8988T (cell line): ENCODE measurements around the gene PPIF.
A peak's percentile ranks its signal among the peaks of the same experiment; 100 is the strongest.

Experiments
- DNase-seq: peaks from one replicate; pipeline ENCODE4 v3.0.0; 2011

The PPIF gene

GRCh38 chr10:79347226-79347893 lies at the start of gene PPIF:
TSS of gene PPIF (plus strand) at chr10:79347469. CDS start at chr10:79347549, 80 bp downstream.
- DNase-seq: peak; percentile 91

DNA sequence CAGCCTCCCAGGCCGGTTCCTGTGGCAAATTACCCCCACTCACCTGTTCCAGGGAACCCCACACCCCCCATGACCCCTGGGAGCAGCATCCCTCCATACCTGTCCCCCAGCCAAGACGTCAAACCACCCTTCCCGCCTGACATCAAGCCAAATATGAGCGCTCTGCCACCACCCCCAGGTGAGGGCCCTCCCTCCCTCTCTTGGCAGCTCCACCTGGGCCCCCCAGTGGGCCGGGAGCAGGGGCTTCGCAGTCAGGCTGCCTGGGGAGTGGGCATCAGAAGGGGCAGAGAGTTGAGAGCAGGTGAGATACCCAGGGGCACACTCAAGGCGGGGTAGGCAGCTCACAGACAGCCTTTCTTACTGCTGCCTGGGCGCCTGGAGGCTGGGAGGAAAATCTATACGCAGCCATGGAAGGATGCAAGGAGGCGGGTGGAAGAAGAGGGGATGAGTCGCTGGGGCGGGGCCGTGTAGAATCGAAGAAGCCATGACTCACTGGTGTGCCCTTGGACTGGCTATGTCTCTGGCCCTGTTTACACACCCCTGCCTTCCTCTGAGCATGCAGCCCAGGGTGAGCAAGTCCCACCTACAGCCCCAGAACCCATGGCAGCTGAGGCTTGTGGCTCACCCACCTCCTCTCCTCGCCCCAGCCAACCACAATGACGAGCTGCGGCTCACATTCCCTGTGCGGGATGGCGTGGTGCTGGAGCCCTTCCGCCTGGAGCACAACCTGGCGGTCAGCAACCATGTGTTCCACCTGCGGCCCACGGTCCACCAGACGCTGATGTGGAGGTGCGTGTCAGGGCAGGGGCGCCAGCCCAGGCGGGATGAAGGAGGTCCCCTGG lies 48.6 kb upstream of the PPIF start:
- DNase-seq: peak; percentile 93

DNA sequence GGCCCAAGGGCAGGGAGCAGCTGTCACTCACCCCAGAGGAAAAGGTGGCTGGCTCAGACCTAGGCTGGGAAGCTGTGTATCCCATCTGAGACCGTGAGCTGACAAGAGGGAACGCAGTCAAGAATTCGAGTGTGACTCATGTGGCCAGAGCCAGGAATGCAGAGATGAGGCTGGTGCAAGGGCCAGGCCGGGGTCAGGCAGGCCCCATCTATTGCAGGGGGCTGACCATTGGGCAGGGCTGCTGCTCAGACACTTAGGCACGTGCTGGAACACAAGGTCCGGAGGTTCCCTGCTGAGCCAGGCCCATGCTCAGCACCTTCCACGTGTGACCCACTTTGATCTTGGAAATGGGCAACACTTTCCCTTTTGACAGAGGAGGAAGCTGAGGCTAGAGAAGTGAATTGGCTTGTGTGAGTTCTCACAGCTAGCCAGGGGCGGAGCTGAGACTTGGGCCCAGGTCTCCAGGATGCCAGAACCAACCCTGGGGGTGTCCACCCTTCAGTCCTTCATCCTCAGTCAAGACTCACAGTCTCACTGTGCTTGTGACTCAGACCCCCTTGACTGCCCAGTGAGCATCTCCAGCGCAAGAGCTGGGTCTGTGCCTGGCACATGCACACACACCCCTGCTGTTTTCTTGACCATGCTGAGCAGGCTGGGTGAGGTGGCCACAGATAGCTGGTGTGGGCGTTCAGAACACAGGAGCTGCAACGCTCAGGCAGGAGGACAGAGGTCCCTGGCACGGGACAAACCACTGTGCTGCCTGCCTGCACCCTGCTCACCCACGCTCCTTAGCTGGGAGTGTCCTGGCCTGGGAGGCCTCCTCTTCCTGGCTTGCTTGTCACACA lies 47.6 kb upstream of the PPIF start:
- DNase-seq: peak; percentile 76

DNA sequence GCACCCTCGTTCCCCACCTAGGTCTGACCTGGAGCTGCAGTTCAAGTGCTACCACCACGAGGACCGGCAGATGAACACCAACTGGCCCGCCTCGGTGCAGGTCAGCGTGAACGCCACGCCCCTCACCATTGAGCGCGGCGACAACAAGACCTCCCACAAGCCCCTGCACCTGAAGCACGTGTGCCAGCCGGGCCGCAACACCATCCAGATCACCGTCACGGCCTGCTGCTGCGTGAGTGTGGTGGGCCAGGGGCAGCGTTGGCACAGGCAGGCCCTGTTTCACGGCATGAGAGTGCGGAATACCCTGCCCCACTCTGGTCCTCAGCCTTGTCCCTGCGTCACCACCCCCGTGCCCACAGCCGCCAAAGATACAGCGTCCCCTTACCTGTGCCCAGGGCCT lies 46.6 kb upstream of the PPIF start:
- DNase-seq: no peak

GRCh38 chr10:79301754-79302530 lies 45.3 kb upstream of the PPIF start:
- DNase-seq: no peak

DNA sequence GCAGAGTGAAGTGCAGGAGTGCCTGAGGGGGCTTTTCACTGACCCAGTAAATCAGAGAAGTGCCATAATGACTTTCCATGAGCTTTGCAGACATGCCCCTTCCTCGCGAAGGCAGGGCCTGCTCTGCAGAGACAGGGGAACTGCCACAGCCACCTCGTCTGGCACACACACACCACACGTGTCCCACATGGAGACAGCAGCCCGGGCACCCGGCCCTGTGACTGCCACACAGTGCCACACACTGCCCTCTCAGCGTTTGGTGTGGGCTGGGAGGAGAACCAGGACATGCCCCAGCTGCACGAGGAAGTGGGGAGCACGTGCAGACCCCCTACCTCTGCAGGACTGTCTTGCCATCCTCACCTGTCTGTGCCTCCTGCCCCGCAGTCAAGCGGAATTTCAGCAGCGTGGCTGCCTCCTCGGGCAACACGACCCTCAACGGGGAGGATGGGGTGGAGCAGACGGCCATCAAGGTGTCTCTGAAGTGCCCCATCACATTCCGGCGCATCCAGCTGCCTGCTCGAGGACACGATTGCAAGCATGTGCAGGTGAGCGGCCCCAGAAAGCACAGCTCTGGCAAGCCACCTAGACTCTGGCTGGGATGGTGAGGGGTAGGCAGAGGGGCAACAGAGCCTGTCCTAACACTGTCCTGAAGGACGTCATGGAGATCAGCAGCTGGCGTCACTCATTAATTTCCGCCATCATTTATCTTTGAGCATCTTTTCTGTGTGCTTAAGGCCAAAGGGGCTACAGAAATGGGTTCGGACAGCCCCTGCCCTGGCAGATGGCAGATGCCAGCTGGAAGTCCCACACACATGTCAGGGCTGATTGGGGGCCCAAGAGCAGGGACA lies 43.4 kb upstream of the PPIF start:
- DNase-seq: no peak

- DNase-seq: peak; percentile 70
Measured at GRCh38 chr10:79304479-79305087, 42.7 kb upstream of the PPIF start.

GRCh38 chr10:79305515-79305914 lies 41.8 kb upstream of the PPIF start:
- no peak for DNase-seq

- no peak for DNase-seq
Measured at GRCh38 chr10:79305988-79306387, 41.3 kb upstream of the PPIF start.

DNA sequence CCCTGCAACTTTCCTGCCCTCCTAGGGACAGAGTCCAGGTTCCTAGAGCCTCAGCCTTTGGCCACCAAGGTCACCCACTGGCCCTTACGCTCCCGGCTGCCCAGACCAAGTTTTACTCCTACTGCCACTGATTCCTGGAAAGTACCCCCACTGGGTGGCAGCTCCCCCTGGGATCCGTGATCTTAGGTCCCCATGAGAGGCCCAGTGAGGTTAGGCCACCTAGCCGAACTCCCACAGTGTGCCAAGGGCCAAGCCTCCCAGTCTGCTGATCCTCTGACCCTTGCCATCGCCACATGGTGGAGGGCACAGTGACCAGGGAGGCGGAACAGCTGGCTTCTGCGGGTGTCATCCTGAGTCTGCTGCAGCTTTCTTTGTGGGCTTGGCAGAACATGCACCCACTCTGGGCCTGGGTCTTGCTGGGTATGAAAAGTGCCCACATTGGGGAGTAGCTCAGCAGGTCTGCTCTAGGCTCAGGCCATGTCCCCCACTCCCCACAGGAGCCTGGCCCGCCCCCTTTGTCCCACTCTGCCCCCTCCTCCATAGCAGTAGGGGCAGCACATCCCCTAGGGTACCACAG lies 40.5 kb upstream of the PPIF start:
- no peak for DNase-seq

DNA sequence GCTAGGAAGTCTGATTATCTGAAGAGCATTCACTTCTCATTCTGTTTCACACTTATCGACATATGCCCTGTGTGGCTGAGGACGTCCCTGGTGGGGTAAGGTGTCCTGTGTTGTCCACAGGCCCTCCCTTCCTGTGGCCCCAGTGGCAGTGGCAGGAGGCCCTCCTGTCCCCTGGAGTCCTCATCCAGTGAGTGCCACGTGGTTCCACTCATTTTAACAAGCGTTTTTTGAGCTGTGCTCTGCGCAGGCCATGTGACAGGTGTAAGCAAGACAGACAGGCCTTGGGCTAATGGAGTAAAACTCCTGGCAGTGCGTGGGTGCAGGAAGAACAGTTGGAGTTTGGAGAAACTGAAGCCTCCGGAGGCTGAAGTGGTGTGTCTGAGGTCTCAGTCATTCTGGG lies 39.3 kb upstream of the PPIF start:
- DNase-seq: no peak

DNA sequence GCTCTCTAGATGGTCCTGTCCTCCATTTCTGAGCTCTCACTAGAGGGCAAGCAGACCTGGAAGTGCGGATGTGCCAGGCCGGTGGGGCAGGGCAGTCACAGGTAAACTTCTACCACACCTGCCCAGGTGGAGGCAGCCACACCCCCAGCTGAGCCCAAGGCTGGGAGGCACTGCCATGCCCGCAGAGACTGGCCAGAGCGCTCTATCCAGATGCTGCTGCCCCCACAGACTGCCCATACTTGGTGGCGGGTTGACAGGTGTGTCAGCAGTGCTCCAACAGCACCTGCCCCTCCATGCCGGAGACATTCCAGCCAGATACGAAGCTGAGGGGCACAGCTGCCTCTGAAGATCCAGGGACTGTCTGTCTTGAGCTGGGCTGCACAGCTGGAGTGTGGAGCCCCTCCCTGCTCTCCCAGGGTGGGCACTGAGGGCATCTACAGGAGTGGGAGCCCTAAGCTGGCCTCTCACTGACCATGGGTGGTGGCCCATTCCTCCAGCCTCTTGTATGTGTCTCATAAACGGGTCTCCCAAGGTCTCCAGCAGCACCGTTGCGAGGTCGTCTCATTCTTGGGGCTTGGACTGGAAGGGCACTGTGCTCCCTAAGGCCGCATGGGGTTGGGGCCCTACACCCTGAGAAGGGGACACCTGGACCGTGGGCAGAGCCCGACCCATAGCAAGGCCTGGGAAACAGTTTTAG lies 38.2 kb upstream of the PPIF start:
- DNase-seq: no peak

DNA sequence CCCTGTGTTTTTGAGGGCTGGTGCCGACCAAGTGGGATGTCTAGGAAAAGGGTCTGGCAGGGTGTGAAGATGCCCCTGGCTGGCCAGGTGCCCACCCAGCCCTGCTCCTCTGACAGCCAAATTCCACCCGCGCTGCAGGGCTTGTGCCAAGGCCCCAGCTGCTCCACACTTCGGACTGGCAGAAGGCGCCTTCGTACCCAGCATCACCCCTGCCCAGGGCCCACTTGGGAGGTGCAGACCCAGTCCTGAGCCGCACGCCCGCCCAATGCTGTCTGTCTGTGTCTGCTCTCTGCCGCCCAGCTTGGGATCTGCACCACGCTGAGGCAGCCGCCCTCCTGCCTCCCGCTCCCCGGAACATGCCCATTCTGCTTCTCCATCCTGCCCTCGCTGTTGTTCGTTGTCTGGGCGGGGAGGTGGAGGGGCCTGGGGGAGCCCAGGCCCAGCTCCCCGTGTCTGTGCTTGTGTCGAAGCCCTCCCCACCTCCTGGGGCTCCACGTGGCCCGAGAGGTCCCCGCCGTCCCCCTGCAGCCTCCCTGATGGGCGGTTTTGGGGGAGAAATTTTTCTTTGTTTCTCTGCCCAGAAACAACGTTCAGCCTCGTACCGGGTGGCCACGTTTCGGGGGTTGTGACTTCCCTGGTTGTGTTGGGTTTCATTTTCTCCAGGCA lies 36.9 kb upstream of the PPIF start:
- no peak for DNase-seq

- no peak for DNase-seq
Measured at GRCh38 chr10:79310911-79311573, 36.2 kb upstream of the PPIF start.

GRCh38 chr10:79311581-79312407 lies 35.5 kb upstream of the PPIF start:
- DNase-seq: no peak

- DNase-seq: no peak
Measured at GRCh38 chr10:79312601-79313187, 34.6 kb upstream of the PPIF start.

DNA sequence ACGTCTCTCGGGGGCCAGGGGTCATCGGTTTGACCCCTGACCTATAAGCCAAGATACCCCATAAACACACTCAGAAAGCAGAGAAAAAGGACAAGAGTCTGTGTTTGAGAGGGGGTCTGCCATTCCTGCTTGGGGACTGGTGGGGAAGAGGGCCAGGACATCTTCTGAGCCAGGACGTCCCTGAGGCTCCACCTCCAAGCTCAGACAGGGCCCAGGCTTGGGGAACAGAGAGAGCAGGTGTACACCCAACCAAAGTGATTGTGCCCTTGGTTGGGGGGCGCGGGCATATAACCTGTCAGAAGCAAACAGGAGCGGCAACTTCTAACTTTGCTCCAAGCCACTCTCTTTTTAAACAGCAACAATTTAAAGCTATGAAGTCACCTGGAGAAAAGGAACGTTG lies 33.9 kb upstream of the PPIF start:
- DNase-seq: no peak
